ENCODE measurements around the gene PCBP3. TPM values are rescaled to one million over a fixed set of nuclear protein-coding genes. Genes with fewer than 3 reads are reported as not detected.
"Not testable (repeated sequence)": the region's sequence is repeated elsewhere in the genome, so short reads cannot be mapped to it uniquely, and the experiment has no call there.

PCBP3 gene
- total RNA-seq, 1 donor, result 2.2 TPM

DNA sequence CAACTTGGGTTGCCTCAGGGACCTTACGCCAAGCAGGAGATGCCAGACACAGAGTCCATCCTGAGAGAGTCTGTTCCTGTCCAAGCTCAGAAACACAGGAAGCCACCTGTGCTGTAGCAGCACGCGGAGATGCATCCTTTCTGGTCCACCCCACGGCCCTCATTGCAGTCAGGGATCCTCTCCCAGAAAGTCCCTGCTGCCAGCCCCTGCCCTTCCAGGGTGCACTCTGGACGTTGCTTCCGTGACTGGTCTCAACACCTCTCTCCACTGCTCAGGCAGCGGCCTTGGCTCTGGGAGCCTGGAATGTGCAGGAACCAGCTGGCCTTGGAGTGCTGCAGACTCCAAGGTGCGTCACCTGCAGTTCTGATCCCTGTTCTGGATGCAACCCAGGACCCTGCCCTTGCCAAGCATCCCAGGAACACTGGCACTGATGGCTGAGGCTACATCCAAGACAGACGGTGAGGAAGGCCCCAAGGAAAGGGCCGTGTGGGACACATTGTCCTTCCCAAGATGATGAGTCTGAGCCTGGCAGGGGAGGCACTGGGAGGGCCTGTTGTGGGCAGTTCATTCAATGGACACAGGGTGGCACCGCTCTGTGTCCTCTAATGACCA lies 316.4 kb downstream of the PCBP3 start:
- H3K4me1 ChIP-seq (ENCODE audit: insufficient read depth, low read length), result no peaks in the 10 kb centered on the region
- H3K27me3 ChIP-seq (ENCODE audit: insufficient read depth, low read length), result peaks cover 2% of the 10 kb centered on the region
- no peak overlapping the region for H3K4me3 ChIP-seq (ENCODE audit: low read length)
- H3K9me3 ChIP-seq (ENCODE audit: low read depth, low read length), result no peaks in the 10 kb centered on the region

DNA sequence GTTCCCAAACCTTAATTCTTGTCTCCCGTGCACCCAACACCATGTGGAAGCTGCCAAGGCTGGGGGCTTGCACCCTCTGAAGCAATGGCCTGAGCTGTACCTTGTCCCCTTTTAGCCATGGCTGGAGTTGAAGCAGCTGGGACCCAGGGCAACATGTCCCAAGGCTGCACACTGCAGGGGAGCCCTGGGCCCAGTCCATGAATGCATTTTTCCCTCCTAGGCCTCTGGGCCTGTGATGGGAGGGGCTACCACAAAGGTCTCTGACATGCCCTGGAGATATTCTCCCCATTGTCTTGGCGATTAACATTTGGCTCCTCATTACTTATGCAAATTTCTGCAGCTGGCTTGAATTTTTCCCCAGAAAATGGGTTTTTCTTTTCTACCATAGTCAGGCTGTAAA lies 317.9 kb downstream of the PCBP3 start:
- not testable (repeated sequence) for H3K9me3 ChIP-seq (ENCODE audit: low read depth, low read length); H3K4me3 ChIP-seq (ENCODE audit: low read length); H3K4me1 ChIP-seq (ENCODE audit: insufficient read depth, low read length); H3K27me3 ChIP-seq (ENCODE audit: insufficient read depth, low read length)

DNA sequence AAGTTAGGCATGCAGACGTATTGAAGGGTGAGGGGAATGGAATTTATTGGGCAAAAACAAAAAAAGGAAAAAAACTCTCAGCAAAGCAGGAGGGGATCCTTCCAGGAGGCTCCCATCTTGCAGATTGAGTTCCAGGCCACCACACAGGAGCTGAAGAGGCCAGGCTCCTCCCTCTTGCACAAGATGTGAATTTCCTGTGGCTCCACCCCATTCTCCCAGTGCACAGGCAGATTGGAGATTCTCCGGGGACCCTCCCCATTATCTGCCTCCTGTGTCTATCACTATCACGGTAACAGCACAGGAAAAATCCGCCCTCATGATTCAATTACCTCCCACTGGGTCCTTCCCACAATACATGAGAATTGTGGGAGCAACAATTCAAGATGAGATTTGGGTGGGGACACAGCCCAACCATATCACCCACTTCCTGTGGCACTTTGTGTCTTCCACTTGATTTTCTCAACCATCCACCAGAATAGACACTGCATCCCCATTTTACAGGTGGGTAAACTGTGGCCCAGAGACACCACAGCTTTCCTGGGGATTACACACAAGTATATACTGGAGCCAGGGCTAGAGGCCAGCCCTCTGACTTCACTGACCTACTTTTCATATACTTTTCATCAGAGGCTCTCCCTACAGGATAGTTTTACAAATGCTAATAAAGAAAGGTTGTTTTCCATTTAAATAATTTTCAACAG lies 319.2 kb downstream of the PCBP3 start:
- Histone ChIP-seq H3K9me3 (ENCODE audit: low read depth, low read length) (no peaks in the 10 kb centered on the region), H3K4me1 (ENCODE audit: insufficient read depth, low read length) (no peaks in the 10 kb centered on the region), H3K4me3 (ENCODE audit: low read length) (no peak overlapping the region), H3K27me3 (ENCODE audit: insufficient read depth, low read length) (no peaks in the 10 kb centered on the region)

DNA sequence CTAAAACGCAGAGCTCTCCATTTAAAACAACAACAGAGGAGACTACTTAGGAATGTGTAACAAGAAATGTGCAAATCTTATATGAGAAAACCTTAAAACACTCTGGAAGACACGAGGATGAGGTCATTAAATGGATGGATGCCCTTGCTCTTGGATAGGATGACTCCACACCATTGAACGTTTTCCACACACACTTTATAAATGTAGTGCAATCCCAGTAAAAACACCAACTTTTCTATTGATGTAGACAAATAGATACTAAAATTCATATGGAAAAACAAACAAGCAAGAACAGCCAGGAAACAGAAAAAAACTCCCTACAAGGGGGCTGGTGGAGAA lies 319.7 kb downstream of the PCBP3 start:
- no peaks in the 10 kb centered on the region for H3K27me3 ChIP-seq (ENCODE audit: insufficient read depth, low read length)

DNA sequence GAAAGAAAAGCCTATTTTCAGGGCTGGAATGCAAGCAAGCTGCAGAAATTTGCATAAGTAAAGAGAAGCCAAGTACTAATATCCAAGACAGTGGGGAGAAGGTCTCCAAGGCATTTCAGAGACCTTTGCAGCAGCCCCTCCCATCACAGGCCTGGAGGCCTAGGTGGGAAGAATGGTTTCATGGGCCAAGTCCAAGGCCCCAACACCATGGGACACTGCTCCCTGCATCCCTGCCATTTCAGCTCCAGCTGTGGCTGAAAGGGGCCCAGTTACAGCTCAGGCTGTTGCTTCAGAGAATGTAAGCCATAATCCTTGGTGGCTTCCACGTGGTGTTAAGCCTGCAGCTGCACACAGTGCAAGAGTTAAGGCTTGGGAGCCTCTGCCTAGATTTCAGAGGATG lies 321.1 kb downstream of the PCBP3 start:
- Histone ChIP-seq H3K4me3 (ENCODE audit: low read length) (no peak overlapping the region), H3K27me3 (ENCODE audit: insufficient read depth, low read length) (no peaks in the 10 kb centered on the region), H3K4me1 (ENCODE audit: insufficient read depth, low read length) (no peaks in the 10 kb centered on the region), H3K9me3 (ENCODE audit: low read depth, low read length) (no peaks in the 10 kb centered on the region)

More for the DNA sequence above, 319.7 kb downstream of the PCBP3 start:
- Histone ChIP-seq H3K9me3 (ENCODE audit: low read depth, low read length) (no peaks in the 10 kb centered on the region), H3K4me1 (ENCODE audit: insufficient read depth, low read length) (no peaks in the 10 kb centered on the region), H3K4me3 (ENCODE audit: low read length) (no peak overlapping the region)

DNA sequence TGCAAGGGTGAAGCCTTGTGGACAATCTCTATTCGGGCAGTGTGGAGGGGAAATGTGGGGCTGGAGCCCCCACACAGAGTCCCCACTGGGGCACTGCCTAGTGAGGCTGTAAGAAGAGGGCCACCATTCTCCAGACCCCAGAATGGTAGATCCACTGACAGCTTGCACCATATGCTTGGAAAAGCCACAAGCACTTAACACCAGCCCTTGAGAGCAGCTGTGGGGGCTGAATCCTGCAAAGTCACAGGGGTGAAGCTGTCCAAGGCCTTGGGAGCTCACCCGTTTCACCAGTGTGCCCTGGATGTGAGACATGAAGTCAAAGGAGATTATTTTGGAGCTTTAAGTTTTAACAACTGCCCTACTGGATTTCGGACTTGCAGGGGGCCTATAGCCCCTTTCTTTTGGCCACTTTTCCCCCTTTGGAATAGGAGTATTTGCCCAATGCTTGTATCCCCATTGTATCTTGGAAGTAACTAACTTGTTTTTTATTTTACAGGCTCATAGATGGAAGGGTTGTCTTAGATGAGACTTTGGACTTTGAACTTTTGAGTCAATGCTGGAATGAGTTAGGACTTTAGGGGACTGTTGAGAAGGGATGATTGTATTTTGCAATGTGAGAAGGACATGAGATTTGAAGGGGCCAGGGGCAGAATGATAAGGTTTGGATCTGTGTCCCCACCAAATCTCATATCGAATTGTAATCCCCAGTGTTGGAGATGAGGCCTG lies 321.7 kb downstream of the PCBP3 start:
- no peaks in the 10 kb centered on the region for H3K27me3 ChIP-seq (ENCODE audit: insufficient read depth, low read length)
- H3K4me3 ChIP-seq (ENCODE audit: low read length), result no peak overlapping the region
- H3K4me1 ChIP-seq (ENCODE audit: insufficient read depth, low read length), result no peaks in the 10 kb centered on the region
- H3K9me3 ChIP-seq (ENCODE audit: low read depth, low read length), result no peaks in the 10 kb centered on the region

DNA sequence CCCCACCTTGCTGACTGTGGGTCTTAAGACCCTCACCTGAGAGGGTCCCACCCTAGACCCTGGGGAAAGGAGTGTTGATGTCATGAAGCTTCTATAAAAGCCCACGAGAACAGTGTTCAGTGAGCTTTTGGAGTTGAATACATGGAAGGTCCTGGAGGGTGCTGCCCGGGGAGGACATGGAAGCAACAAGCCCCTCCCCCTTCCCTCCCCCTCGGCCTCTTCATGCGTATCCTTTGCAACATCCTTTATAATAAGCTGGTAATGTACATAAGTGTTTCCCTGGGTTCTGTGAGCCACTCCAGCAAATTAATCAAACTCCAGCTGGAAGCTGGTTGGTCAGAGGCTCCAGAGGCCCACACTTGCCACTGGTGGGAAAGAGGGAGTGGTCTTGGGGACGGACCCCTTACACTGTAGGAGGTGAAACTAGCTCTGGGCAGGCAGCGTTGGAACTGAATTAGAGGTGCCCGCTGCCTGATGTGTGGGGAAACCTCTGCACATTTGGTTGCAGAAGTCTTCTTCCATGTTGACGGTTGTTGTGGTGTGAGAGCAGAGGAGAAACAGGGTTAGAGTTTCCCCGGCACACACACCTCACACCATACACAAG lies 323.4 kb downstream of the PCBP3 start:
- Histone ChIP-seq H3K4me3 (ENCODE audit: low read length) (no peak overlapping the region), H3K4me1 (ENCODE audit: insufficient read depth, low read length) (no peaks in the 10 kb centered on the region), H3K27me3 (ENCODE audit: insufficient read depth, low read length) (peaks cover under 1% of the 10 kb centered on the region), H3K9me3 (ENCODE audit: low read depth, low read length) (no peaks in the 10 kb centered on the region)

DNA sequence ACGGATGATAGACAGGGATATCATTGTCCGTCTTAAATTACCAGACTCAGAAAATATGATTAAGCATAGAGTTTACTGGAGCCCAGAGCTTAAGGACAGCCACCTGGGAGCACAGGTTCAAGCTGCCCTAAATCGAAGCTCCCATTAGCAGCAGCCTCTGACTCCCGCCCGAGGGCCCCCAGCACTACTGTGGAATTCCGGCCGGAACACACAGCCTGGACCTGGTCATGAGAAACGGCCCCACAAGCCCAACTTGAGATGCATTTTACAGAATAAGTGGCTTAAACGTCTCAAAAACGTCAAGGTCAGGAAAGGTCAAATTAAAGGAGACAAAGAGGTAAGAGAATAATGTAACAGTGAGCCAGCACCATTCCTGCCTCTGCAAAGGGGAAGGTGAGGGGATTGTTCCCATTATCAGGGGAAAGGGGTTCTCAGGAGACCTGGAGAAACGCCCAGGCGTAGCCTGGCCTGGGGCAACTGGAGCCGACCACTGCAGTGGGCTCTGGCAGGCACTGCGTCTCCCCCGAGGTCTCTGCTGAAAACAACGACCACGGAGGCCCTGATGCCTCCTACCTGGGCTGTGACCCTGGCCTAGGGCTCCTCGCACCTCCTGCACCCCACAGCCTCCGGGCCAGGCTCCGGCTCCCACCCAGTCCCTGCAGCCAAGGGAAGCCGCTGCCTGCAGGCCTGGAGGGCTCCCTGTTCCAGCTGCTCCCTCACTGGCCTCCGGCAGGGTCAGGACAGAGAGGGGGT lies 326.6 kb downstream of the PCBP3 start:
- H3K4me1 ChIP-seq (ENCODE audit: insufficient read depth, low read length), result peaks cover 27% of the 10 kb centered on the region

DNA sequence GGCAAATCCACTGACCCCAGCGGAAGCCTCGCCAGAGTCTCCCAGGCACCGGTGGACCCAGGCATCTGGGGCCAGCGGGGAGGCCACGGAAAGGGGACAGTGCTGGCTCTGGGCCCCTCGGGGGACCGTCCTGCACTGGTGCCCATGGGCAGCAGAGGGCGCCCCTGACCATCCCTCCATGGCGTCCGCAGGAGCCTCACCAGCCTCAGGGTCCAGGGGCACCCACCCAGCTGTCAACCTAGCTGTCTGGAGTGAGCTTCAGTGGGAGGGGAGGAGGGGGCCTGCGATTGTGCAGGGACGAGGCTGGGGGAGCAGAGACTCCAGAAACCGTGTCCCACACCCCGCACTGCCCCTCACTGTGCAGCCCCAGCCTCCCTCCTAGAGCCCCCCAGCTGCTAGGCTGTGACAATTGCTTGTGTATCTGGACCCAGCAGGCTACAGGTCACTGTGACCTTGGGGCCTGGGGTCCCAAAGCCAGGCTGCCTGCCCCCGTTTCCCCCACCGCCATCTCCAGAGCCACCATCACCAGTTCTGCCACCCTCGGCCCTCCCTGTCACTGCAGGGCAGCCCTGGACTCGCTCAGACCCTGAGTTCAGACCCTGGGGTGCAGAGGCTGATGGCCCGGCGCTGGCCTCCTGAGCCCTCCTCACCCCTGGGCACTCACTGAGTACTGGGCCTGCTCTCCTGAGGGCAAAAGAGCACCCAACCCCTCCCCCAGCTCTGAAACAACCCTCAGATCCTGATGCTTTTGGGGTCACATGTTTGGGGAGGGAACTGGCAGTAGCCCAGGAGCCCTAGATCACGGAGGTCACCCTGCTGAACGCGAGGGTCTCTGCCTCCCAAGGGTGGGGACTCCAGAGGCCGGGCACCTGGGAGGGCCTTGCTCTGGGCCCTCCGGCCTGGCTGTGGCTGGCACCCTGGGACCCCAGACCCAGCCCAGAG lies 327.4 kb downstream of the PCBP3 start:
- H3K27me3 ChIP-seq (ENCODE audit: insufficient read depth, low read length), result peaks cover 35% of the 10 kb centered on the region
- H3K4me1 ChIP-seq (ENCODE audit: insufficient read depth, low read length), result peaks cover 30% of the 10 kb centered on the region
- no peaks in the 10 kb centered on the region for H3K9me3 ChIP-seq (ENCODE audit: low read depth, low read length)
- H3K4me3 ChIP-seq (ENCODE audit: low read length), result no peak overlapping the region

More for the DNA sequence above, 326.6 kb downstream of the PCBP3 start:
- Histone ChIP-seq H3K9me3 (ENCODE audit: low read depth, low read length) (no peaks in the 10 kb centered on the region), H3K4me3 (ENCODE audit: low read length) (no peak overlapping the region), H3K27me3 (ENCODE audit: insufficient read depth, low read length) (peaks cover 31% of the 10 kb centered on the region)

DNA sequence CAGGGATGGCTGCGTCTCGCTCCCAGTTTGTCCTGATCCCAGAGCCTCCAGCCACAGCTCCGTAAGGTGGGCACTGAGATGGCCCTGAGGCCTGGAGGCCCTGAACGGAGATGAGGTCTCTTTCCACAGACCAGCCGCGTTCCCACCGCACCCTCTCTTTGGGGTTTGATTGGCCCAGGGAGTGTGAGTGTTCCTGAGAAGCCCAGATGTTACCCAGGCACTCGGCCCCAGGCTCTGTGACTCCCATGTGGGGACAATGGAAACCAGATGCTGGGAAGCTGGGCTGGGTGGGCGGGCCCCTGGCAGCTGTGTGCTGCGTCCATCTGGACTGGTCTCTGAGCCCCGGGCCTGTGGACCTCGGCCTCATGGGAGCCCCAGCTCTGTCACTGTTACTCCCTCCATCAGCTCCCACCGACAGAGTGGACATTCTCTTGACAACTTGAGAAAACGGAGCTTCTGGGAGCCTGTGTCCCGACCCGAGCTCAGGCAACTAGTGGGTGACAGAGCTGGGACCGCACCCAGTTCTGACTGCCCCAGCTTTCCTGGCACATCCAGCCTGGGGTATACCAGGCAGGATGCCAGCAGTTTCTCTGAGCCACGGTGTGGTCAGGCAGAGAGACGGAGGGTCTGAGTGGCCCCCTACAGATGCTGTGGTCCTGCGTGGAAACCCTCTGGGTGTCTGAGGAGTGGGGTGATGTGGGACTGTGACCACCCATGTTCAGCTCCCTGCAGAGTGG lies 328.3 kb downstream of the PCBP3 start:
- H3K4me1 ChIP-seq (ENCODE audit: insufficient read depth, low read length), result peaks cover 30% of the 10 kb centered on the region
- H3K27me3 ChIP-seq (ENCODE audit: insufficient read depth, low read length), result peaks cover 38% of the 10 kb centered on the region
- H3K9me3 ChIP-seq (ENCODE audit: low read depth, low read length), result no peaks in the 10 kb centered on the region
- no peak overlapping the region for H3K4me3 ChIP-seq (ENCODE audit: low read length)

DNA sequence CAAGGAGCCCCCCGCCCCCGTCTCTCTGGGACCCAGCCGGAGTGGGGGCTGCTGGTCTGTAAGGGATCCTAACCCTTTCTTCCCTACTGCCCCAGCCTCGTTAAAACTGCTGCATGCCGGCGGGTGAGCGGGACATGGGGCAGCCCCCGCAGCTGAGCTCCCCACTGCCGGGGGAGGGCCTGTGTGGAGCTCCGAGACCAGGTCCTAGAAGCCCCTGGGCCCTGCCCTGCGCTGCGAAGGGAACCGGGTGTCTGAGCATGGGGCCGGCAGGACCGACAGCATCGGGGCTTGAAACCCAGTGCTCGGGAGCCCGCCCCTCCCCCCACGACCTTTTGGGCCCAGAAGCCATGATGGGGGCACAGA lies 328.8 kb downstream of the PCBP3 start:
- Histone ChIP-seq H3K27me3 (ENCODE audit: insufficient read depth, low read length) (peaks cover 38% of the 10 kb centered on the region), H3K4me1 (ENCODE audit: insufficient read depth, low read length) (peaks cover 30% of the 10 kb centered on the region), H3K9me3 (ENCODE audit: low read depth, low read length) (no peaks in the 10 kb centered on the region), H3K4me3 (ENCODE audit: low read length) (no peak overlapping the region)

DNA sequence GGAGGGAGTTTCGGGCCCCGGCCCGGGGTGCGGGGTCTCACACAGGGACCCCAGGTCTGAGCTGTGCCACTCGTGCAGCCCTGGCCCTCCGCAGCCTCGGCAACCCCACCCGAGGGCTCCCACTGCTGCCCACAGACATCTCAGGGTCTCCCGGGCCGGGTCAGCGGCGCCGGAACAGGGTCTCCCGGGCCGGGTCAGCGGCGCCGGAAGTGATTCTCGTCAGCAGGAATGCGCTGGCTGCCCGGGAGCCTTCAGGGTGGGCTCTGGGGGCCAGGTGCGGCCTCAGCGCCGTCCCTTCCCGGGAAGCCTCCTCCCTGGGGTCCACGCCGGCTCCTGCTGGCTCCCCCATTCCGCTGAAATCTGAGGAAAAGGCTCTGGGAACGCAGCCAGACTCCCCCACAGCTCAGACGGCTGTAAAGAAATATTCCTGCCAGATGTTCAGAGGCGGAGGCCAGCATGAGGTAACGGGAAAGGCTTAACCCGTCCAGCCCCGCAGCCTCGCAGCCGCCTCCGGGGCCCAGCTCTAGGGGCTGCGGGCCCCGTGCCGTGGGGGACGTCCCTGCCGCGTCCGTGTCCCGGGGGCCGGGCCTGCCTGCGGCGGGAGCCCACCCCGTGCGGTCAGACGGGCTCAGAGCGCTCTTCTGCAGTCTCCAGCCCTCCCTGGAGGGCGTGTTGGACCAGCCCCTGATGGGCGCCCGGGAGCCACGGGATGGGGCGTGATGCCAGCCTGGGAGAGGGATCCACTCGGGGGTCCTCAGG lies 329.4 kb downstream of the PCBP3 start:
- H3K9me3 ChIP-seq (ENCODE audit: low read depth, low read length), result no peaks in the 10 kb centered on the region
- peaks cover 30% of the 10 kb centered on the region for H3K4me1 ChIP-seq (ENCODE audit: insufficient read depth, low read length)
- H3K27me3 ChIP-seq (ENCODE audit: insufficient read depth, low read length), result peaks cover 38% of the 10 kb centered on the region
- peak overlapping the region; percentile 39 for H3K4me3 ChIP-seq (ENCODE audit: low read length)

DNA sequence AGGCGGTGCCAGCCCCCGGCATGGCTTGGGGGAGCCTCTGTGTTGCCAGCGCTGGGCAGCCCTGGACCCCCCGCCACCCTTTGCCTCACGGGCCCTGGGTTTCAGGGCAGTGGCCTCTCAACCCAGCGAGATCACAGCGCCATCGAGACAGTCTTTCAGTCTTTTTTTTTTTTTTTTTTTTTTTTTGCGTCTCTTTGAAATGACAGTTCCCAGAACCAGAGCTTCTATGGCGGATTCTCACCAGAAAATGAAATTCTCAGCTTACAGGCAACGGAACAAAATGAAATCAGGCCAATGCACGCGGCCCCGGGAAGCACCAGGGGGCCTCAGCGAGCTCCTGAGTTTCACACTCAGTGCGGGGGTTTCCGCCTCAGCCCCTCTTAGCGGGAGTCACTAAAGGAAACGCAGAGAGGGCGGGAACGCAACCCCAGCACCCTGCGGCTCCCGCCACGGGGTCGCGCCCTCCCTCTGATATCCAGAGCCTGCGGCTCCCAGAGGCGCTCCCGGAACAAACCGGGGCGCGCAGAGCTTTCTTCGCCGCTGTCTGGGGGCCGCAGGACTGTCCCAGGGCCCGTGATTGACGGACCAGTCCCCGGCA lies 330.0 kb downstream of the PCBP3 start:
- Histone ChIP-seq H3K27me3 (ENCODE audit: insufficient read depth, low read length) (peaks cover 38% of the 10 kb centered on the region), H3K4me1 (ENCODE audit: insufficient read depth, low read length) (peaks cover 30% of the 10 kb centered on the region)

More for the DNA sequence above, 330.0 kb downstream of the PCBP3 start:
- Histone ChIP-seq H3K9me3 (ENCODE audit: low read depth, low read length) (no peaks in the 10 kb centered on the region), H3K4me3 (ENCODE audit: low read length) (peak overlapping the region; percentile 39)

Measured in mononuclear cell (primary cell).